IMR-90 (cell line): ENCODE data around the gene ATP10D.

Experiments used
- CTCF ChIP-seq: conservative IDR thresholded peaks from 2 replicates; pipeline ENCODE4 v1.5.1; 2012; ENCODE audit warnings: mild to moderate bottlenecking, low read depth, low read length, improper control_type of control experiment
- MXI1 ChIP-seq: IDR thresholded peaks from 2 replicates; pipeline ENCODE4 v1.6.1; 2012; ENCODE audit warnings: low read depth, mild to moderate bottlenecking, low read length, moderate library complexity, borderline replicate concordance

- no peak for TF ChIP-seq MXI1
- TF ChIP-seq CTCF: no peak
Observed at GRCh38 chr4:47536966-47537365, 51.9 kb downstream of the ATP10D start.
